Keratinocyte (primary cell): Measurements from ENCODE around the gene NEURL3. TPM values are rescaled to one million over a fixed set of nuclear protein-coding genes. Genes with fewer than 3 reads are reported as not detected.

ENCODE experiments used
- DNase-seq: peaks from one replicate; pipeline ENCODE4 v3.0.0-alpha.2; 2011; ENCODE audit warnings: low read depth, missing footprints, low spot score
- FAIRE-seq: peaks from 2 replicates; lab custom pipeline; 2011; peaks lifted over from hg19 to GRCh38; lab: Jason Lieb, UNC
- H2AFZ ChIP-seq: 2 replicates; pipeline ENCODE4 v1.6.0; 2012; ENCODE audit warnings: low read length, control low read depth, inconsistent platforms; ENCODE audit not compliant: control insufficient read depth
- H3K27ac ChIP-seq: 2 replicates; pipeline ENCODE4 v1.5.1; 2011; ENCODE audit warnings: low read length; ENCODE audit not compliant: control insufficient read depth, insufficient read depth
- H3K27me3 ChIP-seq: 3 replicates; pipeline ENCODE4 v1.6.0; 2011; ENCODE audit warnings: low read length; ENCODE audit not compliant: control insufficient read depth, insufficient read depth; ENCODE audit errors: extremely low read depth
- H3K36me3 ChIP-seq, 2 experiments: 2 replicates in 1 of 2; 3 replicates in 1 of 2; pipeline ENCODE4 v1.5.1; 2011; ENCODE audit warnings: low read length in 2 of 2, mild to moderate bottlenecking in 1 of 2; ENCODE audit not compliant: control insufficient read depth in 2 of 2, insufficient read depth in 2 of 2; ENCODE audit errors: extremely low read depth in 1 of 2
- H3K4me1 ChIP-seq: 3 replicates; pipeline ENCODE4 v1.5.1; 2011; ENCODE audit warnings: low read length; ENCODE audit not compliant: control insufficient read depth, insufficient read depth; ENCODE audit errors: extremely low read depth
- H3K4me2 ChIP-seq: 3 replicates; pipeline ENCODE4 v1.6.0; 2011; ENCODE audit warnings: low read depth, low read length; ENCODE audit not compliant: control insufficient read depth, insufficient read depth; ENCODE audit errors: extremely low read depth
- H3K4me3 ChIP-seq, 3 experiments: fragments of 200-600 bp in 1 of 3; sonication (generic) in 1 of 3; 2 replicates in 2 of 3; 3 replicates in 1 of 3; pipeline ENCODE4 v1.5.1; 2011 to 2016; ENCODE audit warnings: low read length in 3 of 3, mild to moderate bottlenecking in 3 of 3, control low read depth in 2 of 3, inconsistent platforms in 1 of 3, low read depth in 1 of 3, mixed read lengths in 1 of 3, mixed run types in 1 of 3, moderate library complexity in 1 of 3; ENCODE audit not compliant: control insufficient read depth in 2 of 3, insufficient read depth in 2 of 3; ENCODE audit errors: extremely low read depth in 1 of 3
- H3K79me2 ChIP-seq: 2 replicates; pipeline ENCODE4 v1.6.0; 2012; ENCODE audit warnings: low read length; ENCODE audit not compliant: control insufficient read depth, insufficient read depth
- H3K9ac ChIP-seq: 3 replicates; pipeline ENCODE4 v1.6.0; 2011; ENCODE audit warnings: low read length; ENCODE audit not compliant: control insufficient read depth, insufficient read depth; ENCODE audit errors: extremely low read depth
- H3K9me1 ChIP-seq: 3 replicates; pipeline ENCODE4 v1.6.0; 2011; ENCODE audit warnings: low read length; ENCODE audit not compliant: control insufficient read depth, insufficient read depth; ENCODE audit errors: extremely low read depth
- H3K9me3 ChIP-seq: 2 replicates; pipeline ENCODE4 v1.5.1; 2012; ENCODE audit warnings: low read depth, low read length; ENCODE audit not compliant: control insufficient read depth
- H4K20me1 ChIP-seq: 3 replicates; pipeline ENCODE4 v1.6.0; 2011; ENCODE audit warnings: low read length; ENCODE audit not compliant: control insufficient read depth, insufficient read depth; ENCODE audit errors: extremely low read depth
- EZH2 ChIP-seq: IDR thresholded peaks from one replicate; pipeline ENCODE4 v1.6.1; 2012; ENCODE audit warnings: inconsistent platforms, mild to moderate bottlenecking, low read length, moderate library complexity
- dilution Hi-C: fragments of 300-500 bp; cut with MboI; formaldehyde crosslinking; loops from one replicate; pipeline ENCODE4 v1.7.0; 2020; ENCODE audit warnings: low sequenced_read_pairs; ENCODE audit not compliant: extremely low pct_ligation_motif_present
- polyA plus RNA-seq, 5 experiments: library from polyadenylated mRNA; depleted of rRNA in 3 of 5; stranded (reverse) in 3 of 5; stranded (forward) in 1 of 5; unstranded in 1 of 5; fragments of >200 nt; gene quantifications; 1 replicate in 1 of 5; 2 replicates in 3 of 5; 3 replicates in 1 of 5; pipeline versions ENCODE4 v1.2.1 to v1.2.3, GENCODE V29; 2011 to 2012; ENCODE audit warnings: missing spikeins in 2 of 5, low read depth in 1 of 5, low replicate concordance in 1 of 5
- TF ChIP-seq, protein P1 (sequence below), 3 experiments: IDR thresholded peaks in 1 of 3; conservative IDR thresholded peaks in 1 of 3; optimal IDR thresholded peaks in 1 of 3; 2 replicates in 2 of 3; 3 replicates in 1 of 3; pipeline versions ENCODE3 to v1.5.1; 2011; ENCODE audit warnings: low read length in 3 of 3, mild to moderate bottlenecking in 3 of 3, moderate library complexity in 2 of 3, control low read depth in 1 of 3, inconsistent platforms in 1 of 3; ENCODE audit not compliant: insufficient read depth in 2 of 3; ENCODE audit errors: extremely low read depth in 1 of 3

The NEURL3 gene
- polyA plus RNA-seq, 1 donor (not counting 4 experiments of a cell fraction or from before 2014, with no cell fraction given) = not detected

DNA sequence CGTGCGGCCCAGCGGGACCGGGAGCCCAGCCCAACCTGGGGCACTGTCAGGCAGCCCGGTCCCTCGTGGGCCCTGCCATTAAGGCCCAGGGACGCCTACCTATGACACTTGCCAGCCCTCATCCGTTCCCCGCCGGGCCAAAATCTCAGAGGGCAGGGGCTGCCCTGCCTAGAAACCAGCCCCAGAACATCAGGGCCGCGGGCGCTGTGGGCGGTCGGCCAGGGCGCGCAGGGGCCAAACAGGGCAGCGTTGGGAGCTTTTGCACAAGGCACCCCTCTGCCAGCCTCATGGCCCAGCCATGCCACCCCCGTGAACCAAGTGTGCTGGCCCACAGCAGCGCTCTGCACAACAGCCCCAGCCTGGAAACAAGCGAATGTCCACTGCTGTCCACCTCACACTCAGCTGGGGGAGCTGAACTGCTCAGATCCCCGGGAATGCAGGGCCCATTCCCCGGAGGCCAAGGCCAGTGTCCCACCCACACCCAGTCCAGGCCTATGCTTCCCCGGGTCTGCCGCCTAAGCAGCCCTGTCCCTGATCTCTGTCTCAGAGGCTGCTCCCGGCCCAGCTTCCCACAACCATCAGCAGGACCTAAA, 3.5 kb upstream of the NEURL3 start:
- dilution Hi-C loops = no loop called here
- H3K36me3 ChIP-seq = no peaks in the 10 kb centered on the region
- no peaks in the 10 kb centered on the region for H3K79me2 ChIP-seq
- no peak overlapping the region for H3K4me3 ChIP-seq
- H3K27ac ChIP-seq = no peak overlapping the region
- H3K4me2 ChIP-seq = peak overlapping the region; percentile 7
- no peak for FAIRE-seq
- H2AFZ ChIP-seq = no peak overlapping the region
- H3K9me1 ChIP-seq = no peaks in the 10 kb centered on the region
- TF ChIP-seq, protein P1, sequence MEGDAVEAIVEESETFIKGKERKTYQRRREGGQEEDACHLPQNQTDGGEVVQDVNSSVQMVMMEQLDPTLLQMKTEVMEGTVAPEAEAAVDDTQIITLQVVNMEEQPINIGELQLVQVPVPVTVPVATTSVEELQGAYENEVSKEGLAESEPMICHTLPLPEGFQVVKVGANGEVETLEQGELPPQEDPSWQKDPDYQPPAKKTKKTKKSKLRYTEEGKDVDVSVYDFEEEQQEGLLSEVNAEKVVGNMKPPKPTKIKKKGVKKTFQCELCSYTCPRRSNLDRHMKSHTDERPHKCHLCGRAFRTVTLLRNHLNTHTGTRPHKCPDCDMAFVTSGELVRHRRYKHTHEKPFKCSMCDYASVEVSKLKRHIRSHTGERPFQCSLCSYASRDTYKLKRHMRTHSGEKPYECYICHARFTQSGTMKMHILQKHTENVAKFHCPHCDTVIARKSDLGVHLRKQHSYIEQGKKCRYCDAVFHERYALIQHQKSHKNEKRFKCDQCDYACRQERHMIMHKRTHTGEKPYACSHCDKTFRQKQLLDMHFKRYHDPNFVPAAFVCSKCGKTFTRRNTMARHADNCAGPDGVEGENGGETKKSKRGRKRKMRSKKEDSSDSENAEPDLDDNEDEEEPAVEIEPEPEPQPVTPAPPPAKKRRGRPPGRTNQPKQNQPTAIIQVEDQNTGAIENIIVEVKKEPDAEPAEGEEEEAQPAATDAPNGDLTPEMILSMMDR (optimal IDR thresholded peaks at IDR 0.05 in 1 of 3, IDR thresholded peaks at IDR 0.05 in 1 of 3, conservative IDR thresholded peaks at IDR 0.05 in 1 of 3; ENCODE audit: extremely low read depth in 1 of 3, insufficient read depth in 2 of 3, low read length in 3 of 3) = no peak
- TF ChIP-seq EZH2 = no peak
- H3K9me3 ChIP-seq = no peaks in the 10 kb centered on the region
- no peak for DNase-seq
- H3K27me3 ChIP-seq = peaks cover 7% of the 10 kb centered on the region
- peaks cover 19% of the 10 kb centered on the region for H3K4me1 ChIP-seq
- no peaks in the 10 kb centered on the region for H4K20me1 ChIP-seq
- no peak overlapping the region for H3K9ac ChIP-seq

DNA sequence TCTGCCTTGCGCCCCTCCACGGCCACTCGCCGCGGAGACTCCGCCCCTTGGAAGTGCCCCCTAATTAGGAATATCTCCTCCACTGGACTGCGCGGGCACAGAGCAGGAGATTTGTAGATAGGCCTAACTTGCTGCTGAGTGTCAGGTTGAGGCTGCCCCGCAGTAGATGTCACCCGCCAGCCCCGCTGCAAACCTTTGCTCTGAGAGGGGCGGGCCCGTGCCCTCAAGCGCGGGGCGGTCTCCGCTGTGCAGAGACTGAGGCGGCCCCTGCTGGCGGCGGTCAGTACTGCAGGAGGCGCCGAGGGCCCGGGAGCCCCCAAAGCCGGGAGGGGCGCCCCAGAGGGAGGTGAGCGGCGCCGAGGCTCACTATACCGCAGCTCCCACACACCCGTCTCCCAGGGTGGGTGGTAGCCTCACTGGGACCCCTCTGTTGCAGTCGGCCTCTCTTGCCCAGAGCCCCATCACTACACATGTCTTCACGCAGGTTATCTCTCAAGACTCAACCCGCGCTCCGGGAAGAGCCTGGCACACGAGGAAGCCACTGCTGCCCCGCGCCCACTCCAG, 2.9 kb upstream of the NEURL3 start:
- no peak for FAIRE-seq
- dilution Hi-C loops = no loop called here

More for the DNA sequence above, 2.9 kb upstream of the NEURL3 start:
- Histone ChIP-seq H3K4me1 (peaks cover 19% of the 10 kb centered on the region), H3K4me2 (peak overlapping the region; percentile 7), H3K9me1 (no peaks in the 10 kb centered on the region), H3K79me2 (no peaks in the 10 kb centered on the region), H4K20me1 (no peaks in the 10 kb centered on the region), H3K27ac (no peak overlapping the region), H3K9ac (no peak overlapping the region), H3K4me3 (peak overlapping the region in 1 of 3 experiments; percentile 22), H2AFZ (peak overlapping the region; percentile 59), H3K36me3 (no peaks in the 10 kb centered on the region), H3K9me3 (no peaks in the 10 kb centered on the region), H3K27me3 (peaks cover 7% of the 10 kb centered on the region)
- TF ChIP-seq, protein P1 (optimal IDR thresholded peaks at IDR 0.05 in 1 of 3, IDR thresholded peaks at IDR 0.05 in 1 of 3, conservative IDR thresholded peaks at IDR 0.05 in 1 of 3; ENCODE audit: extremely low read depth in 1 of 3, insufficient read depth in 2 of 3, low read length in 3 of 3) = peak; percentile 69 to 95 (median 77)
- no peak for TF ChIP-seq EZH2
- DNase-seq = no peak
